ENCODE results near the gene SCAF8. TPM values are rescaled to one million over a fixed set of nuclear protein-coding genes. Genes with fewer than 3 reads are reported as not detected.
"Not testable (repeated sequence)": the region's sequence is repeated elsewhere in the genome, so short reads cannot be mapped to it uniquely, and the experiment has no call there.

The SCAF8 gene
- polyA plus RNA-seq, 6 donors from 2014 or later, result 11.2 to 25.4 (median 14.0) TPM

DNA sequence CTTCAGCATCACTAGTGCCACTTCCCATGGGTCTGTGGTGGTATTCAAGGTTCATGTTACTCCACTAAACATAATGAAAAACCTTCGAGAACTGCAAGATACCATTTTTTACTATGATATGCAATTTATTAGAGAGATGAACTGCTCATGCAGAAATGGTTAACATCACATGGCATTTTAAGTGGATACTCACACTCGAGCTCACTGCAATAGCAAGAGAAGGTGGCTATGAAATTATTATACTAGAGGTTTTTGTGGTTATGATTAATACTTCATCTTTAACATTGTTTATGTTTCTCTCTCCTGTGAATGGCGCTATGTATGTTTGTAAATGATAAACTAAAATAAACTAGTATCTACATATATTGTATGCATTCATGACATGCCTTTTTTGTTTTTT, 35.1 kb downstream of the SCAF8 start:
- ATAC-seq (ENCODE audit: low read depth in 2 of 2) (no peak), DNase-seq (no peak)
- no peaks in the 10 kb centered on the region for H3K36me3 Mint-ChIP-seq
- no peak overlapping the region for H3K27ac Mint-ChIP-seq
- H3K4me1 Mint-ChIP-seq, result peaks cover 55 to 74% (median 71%) of the 10 kb centered on the region in 3 donors
- H3K9me3 Mint-ChIP-seq, result peaks cover 0 to 1% (median 0%) of the 10 kb centered on the region in 7 donors
- no peaks in the 10 kb centered on the region for H3K27me3 Mint-ChIP-seq
- no peak overlapping the region for H3K4me3 Mint-ChIP-seq

DNA sequence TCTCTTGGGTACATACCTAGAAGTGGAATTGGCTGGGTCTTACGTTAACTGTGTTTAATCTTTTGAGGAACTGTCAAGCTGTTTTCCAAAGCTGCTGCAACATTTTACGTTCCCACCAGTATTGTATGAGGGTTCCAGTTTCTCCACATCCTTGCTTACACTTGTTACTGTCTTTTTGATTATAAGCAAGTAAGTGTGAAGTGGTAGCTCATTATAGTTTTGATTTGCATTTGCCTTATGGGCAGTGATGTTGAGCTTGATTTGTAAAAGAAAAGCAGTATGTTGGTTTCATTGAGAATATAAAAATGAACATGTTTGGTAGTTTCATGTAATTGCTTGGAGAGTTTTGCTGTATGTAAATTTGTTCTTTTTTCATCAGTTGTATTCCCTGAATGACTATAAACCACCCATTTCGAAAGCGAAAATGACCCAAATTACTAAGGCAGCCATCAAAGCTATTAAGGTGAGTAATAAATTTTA, 40.4 kb downstream of the SCAF8 start:
- peak in 1 of 2 donors; percentile 34 for ATAC-seq (ENCODE audit: low read depth in 2 of 2)
- DNase-seq, result no peak
- Mint-ChIP-seq H3K27me3 (no peaks in the 10 kb centered on the region), H3K27ac (peak overlapping the region in 1 of 6 donors; percentile 31), H3K36me3 (peaks cover 0 to 5% of the 10 kb centered on the region in 2 donors), H3K4me1 (peaks cover 22 to 36% (median 32%) of the 10 kb centered on the region in 3 donors), H3K9me3 (no peaks in the 10 kb centered on the region), H3K4me3 (no peak overlapping the region)

DNA sequence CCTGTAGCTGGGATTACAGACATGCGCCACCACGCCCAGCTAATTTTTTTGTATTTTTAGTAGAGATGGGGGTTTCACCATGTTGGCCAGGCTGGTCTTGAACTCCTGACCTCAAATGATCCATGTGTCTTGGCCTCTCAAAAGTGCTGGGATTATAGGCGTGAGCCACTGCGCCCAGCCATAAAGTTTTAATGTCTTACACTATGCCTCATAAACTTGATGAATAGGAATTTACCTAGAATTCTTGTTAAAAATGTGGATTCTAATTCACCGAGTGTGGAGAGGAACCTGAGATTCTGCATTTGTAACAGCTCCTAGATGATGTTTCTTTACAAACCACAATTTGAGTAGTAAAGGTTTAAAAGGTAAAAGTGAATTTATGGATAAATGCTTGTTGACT, 45.9 kb downstream of the SCAF8 start:
- Mint-ChIP-seq H3K4me1 (peaks cover 0 to 21% (median 3%) of the 10 kb centered on the region in 3 donors), H3K36me3 (peaks cover 0 to 12% of the 10 kb centered on the region in 2 donors)
- not testable (repeated sequence) for DNase-seq; H3K9me3 Mint-ChIP-seq; ATAC-seq (ENCODE audit: low read depth in 2 of 2); H3K4me3 Mint-ChIP-seq; H3K27me3 Mint-ChIP-seq; H3K27ac Mint-ChIP-seq

DNA sequence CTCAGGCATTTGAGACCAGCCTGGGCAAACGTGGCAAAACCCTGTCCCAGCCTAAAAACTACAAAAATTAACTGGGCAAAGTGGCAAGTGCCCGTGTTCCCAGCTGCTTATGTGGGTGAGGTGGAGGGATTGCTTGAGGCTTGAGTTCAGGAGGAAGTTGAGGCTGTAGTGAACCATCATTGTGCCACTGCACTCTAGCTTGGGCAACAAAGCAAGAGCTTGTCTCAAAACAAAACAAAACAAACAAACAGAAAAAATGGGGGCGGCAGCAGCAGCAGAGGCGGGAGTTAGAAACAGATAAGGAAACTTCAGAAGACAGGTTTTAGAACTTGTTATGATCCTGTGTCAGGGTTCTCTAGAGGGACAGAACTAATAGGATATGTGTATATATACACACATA, 49.0 kb downstream of the SCAF8 start:
- H3K4me3 Mint-ChIP-seq, result no peak overlapping the region
- no peak for ATAC-seq (ENCODE audit: low read depth in 2 of 2)
- H3K27ac Mint-ChIP-seq, result peak overlapping the region in 1 of 6 donors; percentile 17

DNA sequence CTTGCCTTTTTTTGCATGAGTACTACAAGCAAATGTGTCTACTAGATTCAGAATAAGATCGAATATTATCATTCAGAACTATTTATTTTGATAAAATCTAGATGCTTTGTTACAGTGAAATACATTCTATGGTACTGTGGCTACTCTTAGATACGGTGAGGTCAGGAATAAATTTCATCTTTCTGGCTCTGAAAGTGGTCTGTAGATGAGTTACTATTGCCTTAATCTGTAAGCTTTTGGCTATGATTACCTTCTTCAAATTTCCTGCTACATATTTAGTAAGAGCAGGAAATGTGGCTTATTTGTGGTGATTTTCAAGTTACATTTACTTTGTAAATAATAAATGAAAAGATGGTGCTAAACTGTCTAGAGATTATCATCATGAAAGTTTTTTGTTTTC, 50.0 kb downstream of the SCAF8 start:
- Mint-ChIP-seq H3K27ac (peak overlapping the region in 2 of 6 donors; percentile 29), H3K27me3 (no peaks in the 10 kb centered on the region), H3K9me3 (no peaks in the 10 kb centered on the region), H3K4me1 (peaks cover 4 to 27% (median 11%) of the 10 kb centered on the region in 3 donors), H3K36me3 (peaks cover 0 to 9% of the 10 kb centered on the region in 2 donors), H3K4me3 (no peak overlapping the region)
- no peak for DNase-seq
- ATAC-seq (ENCODE audit: low read depth in 2 of 2), result no peak

More for the DNA sequence above, 49.0 kb downstream of the SCAF8 start:
- Mint-ChIP-seq H3K9me3 (no peaks in the 10 kb centered on the region), H3K27me3 (no peaks in the 10 kb centered on the region), H3K36me3 (peaks cover 0 to 12% of the 10 kb centered on the region in 2 donors), H3K4me1 (peaks cover 4 to 27% (median 11%) of the 10 kb centered on the region in 3 donors)
- DNase-seq, result no peak

DNA sequence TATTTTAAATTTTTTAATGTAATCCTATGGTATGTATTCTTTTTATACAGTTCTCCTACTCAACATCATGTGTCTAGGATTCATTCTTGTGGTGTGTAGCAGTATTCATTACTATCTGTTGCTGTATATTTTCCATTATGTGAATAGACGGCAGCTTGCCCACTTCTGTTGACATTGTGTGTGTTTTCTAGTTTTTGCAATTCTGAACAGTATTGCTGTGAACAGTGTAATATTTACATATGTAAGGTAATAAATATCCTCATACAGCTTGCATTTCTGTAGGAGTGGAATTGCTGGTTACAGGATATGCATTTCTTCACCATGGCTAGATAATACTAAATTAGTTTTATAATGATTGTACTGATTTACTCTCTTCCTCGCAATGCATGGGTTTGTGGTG, 51.9 kb downstream of the SCAF8 start:
- Mint-ChIP-seq H3K9me3 (no peaks in the 10 kb centered on the region), H3K4me3 (no peak overlapping the region), H3K27me3 (no peaks in the 10 kb centered on the region), H3K4me1 (peaks cover 6 to 27% (median 11%) of the 10 kb centered on the region in 3 donors), H3K36me3 (peaks cover 0 to 12% of the 10 kb centered on the region in 2 donors), H3K27ac (no peak overlapping the region)
- DNase-seq (no peak), ATAC-seq (ENCODE audit: low read depth in 2 of 2) (no peak)

DNA sequence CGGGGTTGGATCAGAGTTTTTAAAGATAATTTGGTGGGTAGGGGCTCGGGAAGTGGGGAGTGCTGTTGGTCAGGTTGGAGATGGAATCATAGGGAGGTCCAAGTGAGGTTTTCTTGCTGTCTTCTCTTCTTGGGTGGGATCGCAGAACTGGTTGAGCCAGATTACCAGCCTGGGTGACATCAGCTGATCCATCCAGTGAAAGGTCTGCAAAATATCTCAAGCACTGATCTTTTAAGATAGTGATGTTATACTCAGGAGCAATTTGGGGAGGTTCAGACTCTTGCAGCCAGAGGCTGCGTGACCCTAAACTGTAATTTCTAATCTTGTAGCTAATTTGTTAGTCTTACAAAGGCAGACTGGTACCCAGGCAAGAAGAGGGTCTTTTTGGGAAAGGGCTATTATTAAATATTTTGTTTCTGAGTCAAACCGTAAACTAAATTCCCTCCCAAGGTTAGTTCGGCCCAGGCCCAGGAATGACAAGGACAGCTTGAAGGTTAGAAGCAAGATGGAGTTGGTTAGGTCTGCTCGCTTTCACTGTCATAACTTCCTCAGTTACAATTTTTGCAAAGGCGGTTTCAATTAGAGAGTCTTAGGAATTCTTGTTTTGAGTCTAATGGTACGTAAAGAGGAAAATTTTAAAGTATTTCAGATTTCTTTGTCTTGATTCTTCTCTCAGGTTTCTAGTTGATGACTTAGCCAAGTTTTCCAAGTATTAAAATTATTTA, 53.1 kb downstream of the SCAF8 start:
- peak overlapping the region in 2 of 6 donors; percentile 55 to 72 for H3K27ac Mint-ChIP-seq
- DNase-seq (no peak), ATAC-seq (ENCODE audit: low read depth in 2 of 2) (no peak)
- H3K4me3 Mint-ChIP-seq, result no peak overlapping the region
- peaks cover 7 to 22% (median 11%) of the 10 kb centered on the region in 3 donors for H3K4me1 Mint-ChIP-seq
- H3K36me3 Mint-ChIP-seq, result peaks cover 0 to 6% of the 10 kb centered on the region in 2 donors
- H3K9me3 Mint-ChIP-seq, result no peaks in the 10 kb centered on the region
- no peaks in the 10 kb centered on the region for H3K27me3 Mint-ChIP-seq

DNA sequence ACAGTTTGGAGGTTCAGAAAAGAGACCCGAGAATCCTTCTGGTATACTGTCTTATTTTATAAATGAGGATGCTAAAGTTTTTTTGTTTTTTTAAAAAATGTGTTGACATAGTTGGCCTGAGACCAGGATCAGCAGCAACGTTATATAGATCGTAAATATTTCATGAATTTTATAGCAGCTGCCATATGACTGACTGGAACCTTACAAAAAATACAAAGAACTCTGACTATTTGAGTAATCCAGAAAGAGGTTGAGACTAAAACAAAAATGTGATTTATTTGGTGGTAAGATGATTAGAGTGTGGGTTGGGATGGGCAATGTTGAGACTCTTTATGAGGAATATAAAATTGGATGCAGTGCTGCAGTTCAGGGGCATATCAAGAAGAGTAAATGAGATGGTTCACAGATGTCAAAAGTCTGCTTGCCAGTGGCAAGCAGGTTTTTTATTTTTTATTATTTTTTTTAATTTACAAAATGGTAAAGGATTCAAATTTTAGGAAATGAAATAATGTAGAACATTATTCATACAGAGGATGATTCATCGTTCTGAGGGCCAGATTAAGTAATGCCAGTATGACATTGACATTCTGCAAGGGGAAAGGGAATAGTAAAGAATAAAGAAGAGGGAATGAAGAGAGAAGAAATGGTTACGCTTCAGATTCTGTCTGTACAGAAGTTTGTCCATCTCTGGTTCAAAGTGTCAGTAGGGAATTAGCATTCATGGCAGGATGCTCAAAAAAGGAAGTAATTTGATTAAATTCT, 58.5 kb downstream of the SCAF8 start:
- H3K27me3 Mint-ChIP-seq, result no peaks in the 10 kb centered on the region
- peak overlapping the region in 4 of 6 donors; percentile 5 to 78 (median 35) for H3K27ac Mint-ChIP-seq
- DNase-seq, result no peak
- H3K4me1 Mint-ChIP-seq, result peaks cover 8 to 14% (median 10%) of the 10 kb centered on the region in 3 donors
- H3K36me3 Mint-ChIP-seq, result peaks cover 15 to 27% of the 10 kb centered on the region in 2 donors
- H3K9me3 Mint-ChIP-seq, result no peaks in the 10 kb centered on the region
- no peak overlapping the region for H3K4me3 Mint-ChIP-seq
- ATAC-seq (ENCODE audit: low read depth in 2 of 2), result no peak

DNA sequence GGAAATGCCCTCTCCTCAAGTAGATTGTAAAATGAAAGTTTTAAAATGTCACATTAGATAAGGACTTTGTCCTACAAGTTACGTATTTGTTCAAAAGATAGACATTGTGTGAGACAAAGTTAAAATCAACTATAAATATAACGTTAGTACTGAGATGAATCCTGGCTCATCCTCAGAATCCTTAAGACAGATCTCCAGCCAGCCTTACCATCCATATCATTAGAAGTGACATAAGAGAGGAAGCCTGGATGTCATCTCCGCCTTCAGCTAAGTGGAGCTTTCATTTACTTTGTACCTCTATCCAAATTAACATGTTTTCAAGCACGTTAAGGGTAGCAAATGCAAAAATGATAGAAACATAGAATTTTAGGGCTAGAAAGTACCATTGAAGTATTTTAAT, 59.1 kb downstream of the SCAF8 start:
- Mint-ChIP-seq H3K4me3 (no peak overlapping the region), H3K9me3 (no peaks in the 10 kb centered on the region), H3K36me3 (peaks cover 20 to 31% of the 10 kb centered on the region in 2 donors), H3K4me1 (peaks cover 4 to 17% (median 10%) of the 10 kb centered on the region in 3 donors), H3K27me3 (no peaks in the 10 kb centered on the region), H3K27ac (peak overlapping the region in 2 of 6 donors; percentile 57 to 78)
- ATAC-seq (ENCODE audit: low read depth in 2 of 2), result no peak
- no peak for DNase-seq

DNA sequence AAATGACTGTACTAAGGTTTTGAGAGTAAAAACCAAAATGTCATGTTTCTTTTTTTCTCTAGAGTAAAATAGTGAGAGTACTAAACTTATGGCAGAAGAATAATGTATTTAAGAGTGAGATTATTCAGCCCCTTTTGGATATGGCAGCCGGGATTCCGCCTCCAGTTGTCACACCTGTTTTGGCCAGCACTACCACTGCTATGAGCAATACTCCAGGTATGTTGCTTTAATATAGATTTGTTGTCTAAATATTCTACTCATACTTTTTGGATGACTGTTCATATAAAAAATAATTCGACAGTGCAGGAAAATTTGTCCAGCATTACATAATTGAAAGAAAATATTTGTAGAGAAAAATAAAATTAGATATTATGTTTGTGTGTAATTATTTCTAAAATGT, 59.5 kb downstream of the SCAF8 start:
- DNase-seq, result no peak
- Mint-ChIP-seq H3K27ac (no peak overlapping the region), H3K4me3 (no peak overlapping the region), H3K9me3 (no peaks in the 10 kb centered on the region), H3K27me3 (no peaks in the 10 kb centered on the region), H3K36me3 (peaks cover 23 to 35% of the 10 kb centered on the region in 2 donors), H3K4me1 (peaks cover 4 to 17% (median 10%) of the 10 kb centered on the region in 3 donors)
- ATAC-seq (ENCODE audit: low read depth in 2 of 2), result no peak

DNA sequence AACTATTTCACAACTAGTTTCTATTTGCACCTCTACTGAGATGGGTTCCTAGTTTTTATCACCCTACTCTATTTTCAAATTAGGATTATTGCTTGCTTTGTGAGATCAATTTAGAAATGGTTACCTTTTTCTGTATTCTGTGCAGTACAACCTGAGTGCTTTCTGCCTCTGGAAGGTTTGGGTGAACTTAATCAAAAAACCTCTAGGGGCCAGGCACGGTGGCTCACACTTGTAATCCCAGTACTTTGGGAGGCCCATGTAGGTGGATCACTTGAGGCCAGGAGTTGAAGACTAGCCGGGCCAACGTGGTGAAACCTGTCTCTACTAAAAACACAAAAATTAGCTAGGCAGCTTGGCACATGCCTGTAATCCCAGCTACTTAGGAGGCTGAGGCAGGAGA, 63.3 kb downstream of the SCAF8 start:
- no peaks in the 10 kb centered on the region for H3K9me3 Mint-ChIP-seq
- H3K4me3 Mint-ChIP-seq, result no peak overlapping the region
- DNase-seq, result no peak
- H3K27me3 Mint-ChIP-seq, result no peaks in the 10 kb centered on the region
- peak overlapping the region in 4 of 6 donors; percentile 12 to 88 (median 52) for H3K27ac Mint-ChIP-seq
- H3K36me3 Mint-ChIP-seq, result peaks cover 34 to 38% of the 10 kb centered on the region in 2 donors
- ATAC-seq (ENCODE audit: low read depth in 2 of 2), result no peak
- H3K4me1 Mint-ChIP-seq, result peaks cover 20 to 27% (median 25%) of the 10 kb centered on the region in 3 donors

DNA sequence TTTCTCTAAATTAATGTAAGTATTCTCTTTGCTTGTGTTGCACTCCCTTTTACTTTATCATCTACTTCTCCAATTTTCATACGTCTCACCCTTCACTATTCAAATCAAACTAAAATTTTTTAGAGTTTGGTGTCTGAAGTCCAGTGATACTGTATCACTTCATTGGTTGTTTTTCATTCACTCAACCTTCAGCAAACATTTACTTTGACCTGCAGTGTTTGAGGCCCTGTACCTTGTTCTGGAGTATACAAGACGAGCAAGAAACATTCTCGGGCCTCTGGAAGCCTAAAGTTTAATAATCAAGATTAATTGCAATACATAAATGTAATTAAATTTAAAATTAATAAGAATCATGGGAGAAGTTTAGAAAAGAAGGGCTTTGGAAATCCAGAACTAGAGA, 64.6 kb downstream of the SCAF8 start:
- Mint-ChIP-seq H3K27ac (peak overlapping the region in 3 of 6 donors; percentile 30 to 79 (median 62)), H3K36me3 (peaks cover 27 to 38% of the 10 kb centered on the region in 2 donors), H3K4me3 (no peak overlapping the region), H3K27me3 (no peaks in the 10 kb centered on the region), H3K9me3 (no peaks in the 10 kb centered on the region), H3K4me1 (peaks cover 16 to 19% (median 19%) of the 10 kb centered on the region in 3 donors)
- ATAC-seq (ENCODE audit: low read depth in 2 of 2) (no peak), DNase-seq (no peak)

DNA sequence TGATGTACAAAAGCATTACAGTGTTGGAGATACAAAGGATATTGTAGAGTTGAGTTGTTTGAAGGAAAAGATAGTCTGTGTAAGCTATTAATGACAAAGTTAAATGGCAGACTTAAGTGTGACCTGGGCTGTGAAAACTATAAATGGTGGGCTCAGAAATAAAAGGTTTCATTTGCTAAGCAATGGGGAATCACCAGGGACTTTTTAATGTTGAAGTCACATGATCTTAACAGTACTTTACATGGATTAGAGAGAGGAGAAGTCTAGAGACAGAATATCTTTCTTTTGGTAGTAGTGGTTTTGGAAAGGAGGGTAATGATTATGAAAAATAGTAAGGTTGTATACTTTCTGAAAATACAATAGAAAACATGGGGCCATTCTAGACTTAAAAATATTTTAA, 67.1 kb downstream of the SCAF8 start:
- Mint-ChIP-seq H3K27ac (peak overlapping the region; percentile 11 to 94 (median 60)), H3K4me1 (peaks cover 16 to 19% (median 18%) of the 10 kb centered on the region in 3 donors), H3K9me3 (no peaks in the 10 kb centered on the region), H3K4me3 (peak overlapping the region in 1 of 8 donors; percentile 1), H3K36me3 (peaks cover 25 to 34% of the 10 kb centered on the region in 2 donors), H3K27me3 (no peaks in the 10 kb centered on the region)
- peak; percentile 6 for DNase-seq
- ATAC-seq (ENCODE audit: low read depth in 2 of 2), result peak; percentile 85 to 87

Measured in naive B cell (primary cell).